HEK293 (cell line): Measurements from ENCODE around the gene TRIM28.
A peak's percentile ranks its signal among the peaks of the same experiment; 100 is the strongest.

Experiments
- CTCF ChIA-PET: fragments of 350-600 bp; formaldehyde crosslinking; extraction: SDS; loops from one replicate; lab custom pipeline; 2021; ENCODE audit warnings: antibody characterized with exemption; lab: Yijun Ruan, JAX
- POLR2A ChIA-PET: fragments of 300-600 bp; formaldehyde crosslinking; extraction: SDS; loops from one replicate; lab custom pipeline; 2020; ENCODE audit warnings: antibody characterized with exemption, inconsistent platforms; lab: Yijun Ruan, JAX
- H3K27ac ChIP-seq: fragments of 200-500 bp; sonication (Bioruptor generic); 2 replicates; pipeline ENCODE4 v1.5.1; 2014; ENCODE audit warnings: low read depth, low read length, control low read depth, inconsistent platforms; ENCODE audit errors: extremely low read depth
- H3K36me3 ChIP-seq, 2 experiments: fragments of 200-500 bp in 1 of 2; sonication (Bioruptor generic) in 1 of 2; 1 replicate in 1 of 2; 2 replicates in 1 of 2; pipeline ENCODE4 v1.5.1; 2014 to 2017; ENCODE audit warnings: inconsistent platforms in 2 of 2, low read length in 2 of 2; ENCODE audit not compliant: control insufficient read depth in 2 of 2, insufficient read depth in 1 of 2
- H3K4me1 ChIP-seq: fragments of 200-500 bp; sonication (Bioruptor generic); 2 replicates; pipeline ENCODE4 v1.5.1; 2014; ENCODE audit warnings: mild to moderate bottlenecking, low read length, inconsistent platforms; ENCODE audit not compliant: control insufficient read depth, insufficient read depth
- H3K4me3 ChIP-seq: 2 replicates; pipeline ENCODE4 v1.5.1; 2011; ENCODE audit warnings: low read depth, mild to moderate bottlenecking, control low read depth, low read length, moderate library complexity
- H3K9me3 ChIP-seq: fragments of 200-500 bp; sonication (Bioruptor generic); 2 replicates; pipeline ENCODE4 v1.5.1; 2014; ENCODE audit warnings: low read depth, low read length, inconsistent platforms; ENCODE audit not compliant: control insufficient read depth, insufficient read depth
- IKZF3 ChIP-seq: fragments of 450-650 bp; IDR thresholded peaks from 2 replicates; pipeline ENCODE4 v1.5.0; 2018; ENCODE audit warnings: missing biosample characterization, mild to moderate bottlenecking, missing genetic modification characterization, moderate library complexity
- KLF7 ChIP-seq: fragments of 450-650 bp; formaldehyde crosslinking; IDR thresholded peaks from 2 replicates; pipeline ENCODE4 v1.5.1; 2016; ENCODE audit warnings: missing biosample characterization, missing genetic modification characterization, borderline replicate concordance
- PRDM2 ChIP-seq: fragments of 450-650 bp; formaldehyde crosslinking; IDR thresholded peaks from 2 replicates; pipeline ENCODE4 v1.5.1; 2016; ENCODE audit warnings: missing biosample characterization, missing genetic modification characterization, borderline replicate concordance
- RBAK ChIP-seq: fragments of 450-650 bp; formaldehyde crosslinking; IDR thresholded peaks from 2 replicates; pipeline ENCODE4 v1.5.1; 2016; ENCODE audit warnings: missing biosample characterization, missing genetic modification characterization
- ZBTB10 ChIP-seq: fragments of 450-650 bp; formaldehyde crosslinking; IDR thresholded peaks from 2 replicates; pipeline ENCODE4 v1.5.1; 2016; ENCODE audit warnings: missing biosample characterization, missing genetic modification characterization
- ZBTB26 ChIP-seq: fragments of 450-650 bp; formaldehyde crosslinking; optimal IDR thresholded peaks from 2 replicates; pipeline ENCODE3; 2016; ENCODE audit warnings: missing biosample characterization, mild to moderate bottlenecking, missing genetic modification characterization
- ZFP69B ChIP-seq: fragments of 450-650 bp; formaldehyde crosslinking; IDR thresholded peaks from 2 replicates; pipeline ENCODE4 v1.5.1; 2016; ENCODE audit warnings: missing biosample characterization, missing genetic modification characterization
- ZNF146 ChIP-seq: fragments of 450-650 bp; formaldehyde crosslinking; IDR thresholded peaks from 2 replicates; pipeline ENCODE4 v1.5.1; 2016; ENCODE audit warnings: missing biosample characterization, missing genetic modification characterization
- ZNF16 ChIP-seq: fragments of 450-650 bp; formaldehyde crosslinking; IDR thresholded peaks from 2 replicates; pipeline ENCODE4 v1.5.1; 2016; ENCODE audit warnings: low read depth, missing biosample characterization, missing genetic modification characterization
- ZNF341 ChIP-seq: fragments of 450-650 bp; formaldehyde crosslinking; IDR thresholded peaks from 2 replicates; pipeline ENCODE4; 2016; ENCODE audit warnings: low read depth, missing biosample characterization, missing genetic modification characterization
- ZNF354C ChIP-seq: fragments of 450-650 bp; formaldehyde crosslinking; IDR thresholded peaks from 2 replicates; pipeline ENCODE4 v1.5.1; 2016; ENCODE audit warnings: missing biosample characterization, missing genetic modification characterization, low read depth, borderline replicate concordance
- ZNF433 ChIP-seq: fragments of 450-650 bp; formaldehyde crosslinking; IDR thresholded peaks from 2 replicates; pipeline ENCODE4 v1.5.1; 2016; ENCODE audit warnings: missing biosample characterization, missing genetic modification characterization, low read depth
- ZNF501 ChIP-seq: fragments of 450-650 bp; formaldehyde crosslinking; IDR thresholded peaks from 2 replicates; pipeline ENCODE4 v1.5.1; 2016; ENCODE audit warnings: missing biosample characterization, missing genetic modification characterization
- ZNF510 ChIP-seq: fragments of 450-650 bp; formaldehyde crosslinking; IDR thresholded peaks from 2 replicates; pipeline ENCODE4 v1.5.1; 2018; ENCODE audit warnings: mild to moderate bottlenecking, missing genetic modification characterization, missing biosample characterization; ENCODE audit not compliant: insufficient replicate concordance
- ZNF548 ChIP-seq: fragments of 450-650 bp; formaldehyde crosslinking; IDR thresholded peaks from 2 replicates; pipeline ENCODE4 v1.5.1; 2016; ENCODE audit warnings: missing biosample characterization, missing genetic modification characterization
- ZNF561 ChIP-seq: fragments of 450-650 bp; IDR thresholded peaks from 2 replicates; pipeline ENCODE4 v1.5.1; 2018; ENCODE audit warnings: missing biosample characterization, missing genetic modification characterization, borderline replicate concordance
- ZNF585B ChIP-seq: fragments of 450-650 bp; formaldehyde crosslinking; IDR thresholded peaks from 2 replicates; pipeline ENCODE4 v1.5.1; 2016; ENCODE audit warnings: missing biosample characterization, missing genetic modification characterization
- ZNF837 ChIP-seq: fragments of 450-650 bp; formaldehyde crosslinking; IDR thresholded peaks from 2 replicates; pipeline ENCODE4 v1.5.1; 2016; ENCODE audit warnings: missing biosample characterization, missing genetic modification characterization
- TF ChIP-seq, protein P1 (sequence below): fragments of 450-650 bp; formaldehyde crosslinking; IDR thresholded peaks from 2 replicates; pipeline ENCODE4 v1.5.1; 2016; ENCODE audit warnings: missing biosample characterization, missing genetic modification characterization

Gene TRIM28

DNA sequence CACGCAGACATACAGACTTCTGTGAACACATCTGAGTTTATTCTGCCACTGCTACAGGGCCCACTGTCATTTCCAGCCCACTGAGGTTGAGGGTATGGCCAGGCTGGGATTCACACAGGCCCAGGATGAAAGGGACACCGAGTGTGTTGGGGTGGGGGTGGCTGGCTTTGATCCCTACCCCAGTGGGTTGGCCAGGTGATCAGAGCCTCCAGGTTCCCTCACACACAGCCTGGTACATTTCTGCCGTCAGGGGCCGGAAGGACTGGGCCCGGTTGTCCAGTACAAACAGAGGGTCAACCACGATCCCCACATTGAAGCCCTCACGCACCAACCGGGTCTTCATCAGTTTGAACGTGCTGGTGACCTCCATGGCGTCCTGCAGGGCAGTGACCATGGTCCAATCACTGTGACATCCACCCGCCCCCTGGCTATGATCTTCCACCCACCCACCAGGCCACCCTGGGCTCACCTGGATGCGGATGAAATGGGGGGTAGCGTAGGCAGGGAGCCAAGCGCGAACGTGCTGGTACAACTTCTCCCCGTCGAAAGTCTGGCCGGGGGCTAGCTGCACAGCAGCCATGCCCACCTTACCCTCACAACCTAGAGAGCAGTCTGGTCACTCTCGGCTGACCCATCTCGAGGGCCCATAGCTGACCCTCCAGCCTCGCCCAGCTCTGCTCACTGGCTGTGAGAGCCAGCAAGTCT lies 45.4 kb upstream of the TRIM28 start:
- H3K4me1 ChIP-seq: peaks cover 9% of the 10 kb centered on the region
- ChIA-PET POLR2A (interaction anchor here (1.5 to 2.1 kb wide), 2 partner anchors 46 to 172 kb away, joined by 4 to 7 read pairs; partner anchors contain the start of genes TRIM28 and ZSCAN22), CTCF (interaction anchor here (0.7 to 4.0 kb wide), 2 partner anchors 21 to 91 kb away, joined by 3 to 26 read pairs; partner anchors contain the start of gene ZBTB45)
- H3K27ac ChIP-seq: peak overlapping the region; percentile 47; the same call in 1 of the 2 replicates
- no peak for TF ChIP-seq ZNF16 (tag by site-specific recombination)
- TF ChIP-seq ZNF837 (tag by site-specific recombination): no peak
- no peak for TF ChIP-seq KLF7 (tag by site-specific recombination)
- TF ChIP-seq ZNF585B (tag by site-specific recombination): no peak
- TF ChIP-seq ZNF146 (tag by site-specific recombination): no peak
- TF ChIP-seq ZNF548 (tag by site-specific recombination): no peak
- H3K36me3 ChIP-seq: no peaks in the 10 kb centered on the region
- H3K4me3 ChIP-seq: no peak overlapping the region
- H3K9me3 ChIP-seq: no peaks in the 10 kb centered on the region

- POLR2A ChIA-PET: interaction anchor here (0.5 to 2.1 kb wide), 7 partner anchors 12 to 1133 kb away, joined by 3 to 14 read pairs (median 4); partner anchors contain the start of genes TRIM28, ZBTB45, ZNF497 and ZSCAN22
- H3K4me3 ChIP-seq: peak overlapping the region; percentile 38
- no peaks in the 10 kb centered on the region for H3K36me3 ChIP-seq
- H3K4me1 ChIP-seq: peaks cover 9% of the 10 kb centered on the region
- CTCF ChIA-PET: interaction anchor here (0.6 to 4.0 kb wide), 3 partner anchors 15 to 166 kb away, joined by 3 to 26 read pairs (median 3); partner anchors contain the start of gene ZBTB45
- H3K9me3 ChIP-seq: no peaks in the 10 kb centered on the region
- H3K27ac ChIP-seq: peak overlapping the region; percentile 68
- TF ChIP-seq ZNF16 (tag by site-specific recombination): no peak
- no peak for TF ChIP-seq PRDM2 (tag by site-specific recombination)
- peak; percentile 30 for TF ChIP-seq ZBTB26
- TF ChIP-seq ZNF561 (tag by site-specific recombination): peak; percentile 95
- peak; percentile 47; the same call in 1 of the 2 replicates for TF ChIP-seq ZNF501 (tag by site-specific recombination)
- no peak for TF ChIP-seq ZNF341 (tag by site-specific recombination)
- 0 out of 2 replicates have a peak, but pooled peaks have one; percentile 57 for TF ChIP-seq IKZF3 (tag by site-specific recombination)
- no peak for TF ChIP-seq RBAK (tag by site-specific recombination)
- TF ChIP-seq ZNF433 (tag by site-specific recombination): no peak
- no peak for TF ChIP-seq ZNF354C (tag by site-specific recombination)
- peak; percentile 9 for TF ChIP-seq ZNF510
- TF ChIP-seq ZBTB10: no peak
- no peak for TF ChIP-seq ZFP69B (tag by site-specific recombination)
- TF ChIP-seq, protein P1, sequence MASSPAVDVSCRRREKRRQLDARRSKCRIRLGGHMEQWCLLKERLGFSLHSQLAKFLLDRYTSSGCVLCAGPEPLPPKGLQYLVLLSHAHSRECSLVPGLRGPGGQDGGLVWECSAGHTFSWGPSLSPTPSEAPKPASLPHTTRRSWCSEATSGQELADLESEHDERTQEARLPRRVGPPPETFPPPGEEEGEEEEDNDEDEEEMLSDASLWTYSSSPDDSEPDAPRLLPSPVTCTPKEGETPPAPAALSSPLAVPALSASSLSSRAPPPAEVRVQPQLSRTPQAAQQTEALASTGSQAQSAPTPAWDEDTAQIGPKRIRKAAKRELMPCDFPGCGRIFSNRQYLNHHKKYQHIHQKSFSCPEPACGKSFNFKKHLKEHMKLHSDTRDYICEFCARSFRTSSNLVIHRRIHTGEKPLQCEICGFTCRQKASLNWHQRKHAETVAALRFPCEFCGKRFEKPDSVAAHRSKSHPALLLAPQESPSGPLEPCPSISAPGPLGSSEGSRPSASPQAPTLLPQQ (tag by site-specific recombination): peak; percentile 78
Observed at GRCh38 chr19:58499021-58499927, 44.6 kb upstream of the TRIM28 start.
